Neural cell (in vitro differentiated cells): Measurements from ENCODE around the gene CIBAR2.

ENCODE experiments used
- EP300 ChIP-seq: fragments of 450-650 bp; conservative IDR thresholded peaks from 2 replicates; pipeline ENCODE4 v1.6.1; 2014; ENCODE audit warnings: antibody characterized with exemption, mild to moderate bottlenecking, moderate library complexity; ENCODE audit not compliant: poor library complexity, severe bottlenecking
- EZH2 ChIP-seq: fragments of 200-600, 300-800 bp; shearing (Covaris generic), sonication (generic); IDR thresholded peaks from 2 replicates; pipeline ENCODE4 v1.6.1; 2014; ENCODE audit warnings: antibody characterized with exemption, low read length, borderline replicate concordance, mild to moderate bottlenecking; ENCODE audit not compliant: insufficient read depth, poor library complexity, severe bottlenecking
- MXI1 ChIP-seq: fragments of 450-650 bp; conservative IDR thresholded peaks from 2 replicates; pipeline ENCODE4 v1.6.1; 2014; ENCODE audit warnings: antibody characterized with exemption, mild to moderate bottlenecking; ENCODE audit not compliant: poor library complexity, severe bottlenecking
- POLR2AphosphoS5 ChIP-seq: IDR thresholded peaks from 2 replicates; pipeline ENCODE4 v1.6.1; 2012
- RAD21 ChIP-seq: fragments of 450-650 bp; conservative IDR thresholded peaks from 2 replicates; pipeline ENCODE4 v1.6.1; 2014; ENCODE audit warnings: antibody characterized with exemption, mild to moderate bottlenecking, moderate library complexity
- SMC3 ChIP-seq: fragments of 450-650 bp; conservative IDR thresholded peaks from 2 replicates; pipeline ENCODE4 v1.6.1; 2014; ENCODE audit warnings: antibody characterized with exemption, mild to moderate bottlenecking, moderate library complexity; ENCODE audit not compliant: poor library complexity
- TAF1 ChIP-seq: IDR thresholded peaks from 2 replicates; pipeline ENCODE4 v1.6.1; 2012; ENCODE audit warnings: low read depth
- TF ChIP-seq, protein P1 (sequence below): fragments of 450-650 bp; IDR thresholded peaks from 2 replicates; pipeline ENCODE4 v1.5.1; 2014; ENCODE audit warnings: antibody characterized with exemption, mild to moderate bottlenecking, moderate library complexity; ENCODE audit not compliant: poor library complexity, severe bottlenecking
- TF ChIP-seq, protein P2 (sequence below): IDR thresholded peaks from 2 replicates; pipeline ENCODE4 v1.6.1; 2012; ENCODE audit warnings: borderline replicate concordance

DNA sequence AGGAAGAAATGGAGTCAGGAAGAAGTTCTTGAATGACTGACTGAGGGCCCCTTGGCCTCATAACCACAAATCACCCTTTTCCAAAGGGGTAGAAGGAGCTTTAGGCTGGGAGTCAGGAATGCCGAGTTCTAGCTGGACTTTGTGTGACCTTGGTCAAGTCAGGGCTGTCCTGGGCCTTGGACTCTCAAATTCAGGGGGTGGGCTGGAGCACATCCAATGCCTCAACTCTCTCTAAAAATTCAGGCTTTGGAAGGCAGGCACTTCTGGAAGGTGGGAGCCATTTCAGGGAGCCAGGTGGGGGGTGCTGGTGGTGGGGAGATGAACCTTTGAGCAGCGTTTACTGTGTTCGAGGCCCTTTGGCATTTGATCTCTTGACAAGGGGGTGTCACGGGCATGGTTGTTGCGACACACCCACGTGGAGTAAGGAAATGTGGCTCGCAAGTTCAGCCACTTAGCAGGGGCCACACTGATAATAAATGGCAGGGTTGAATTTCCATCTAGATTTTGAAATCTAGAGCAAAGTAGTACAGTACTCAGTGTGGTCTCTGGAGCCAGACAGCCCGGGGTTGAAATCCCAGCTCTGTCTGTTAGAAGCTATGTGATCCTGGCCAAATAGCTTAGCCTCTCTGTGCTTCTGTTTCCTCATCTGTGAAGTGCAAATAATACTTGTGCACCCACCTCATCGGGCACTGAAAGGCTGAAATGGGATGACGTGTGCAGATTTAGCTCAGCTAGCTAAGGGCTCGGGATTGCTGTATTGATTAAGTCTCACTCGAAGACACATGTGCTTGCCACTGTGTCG, 47.1 kb upstream of the CIBAR2 start:
- no peak for TF ChIP-seq MXI1
- no peak for TF ChIP-seq TAF1
- TF ChIP-seq, protein P1, sequence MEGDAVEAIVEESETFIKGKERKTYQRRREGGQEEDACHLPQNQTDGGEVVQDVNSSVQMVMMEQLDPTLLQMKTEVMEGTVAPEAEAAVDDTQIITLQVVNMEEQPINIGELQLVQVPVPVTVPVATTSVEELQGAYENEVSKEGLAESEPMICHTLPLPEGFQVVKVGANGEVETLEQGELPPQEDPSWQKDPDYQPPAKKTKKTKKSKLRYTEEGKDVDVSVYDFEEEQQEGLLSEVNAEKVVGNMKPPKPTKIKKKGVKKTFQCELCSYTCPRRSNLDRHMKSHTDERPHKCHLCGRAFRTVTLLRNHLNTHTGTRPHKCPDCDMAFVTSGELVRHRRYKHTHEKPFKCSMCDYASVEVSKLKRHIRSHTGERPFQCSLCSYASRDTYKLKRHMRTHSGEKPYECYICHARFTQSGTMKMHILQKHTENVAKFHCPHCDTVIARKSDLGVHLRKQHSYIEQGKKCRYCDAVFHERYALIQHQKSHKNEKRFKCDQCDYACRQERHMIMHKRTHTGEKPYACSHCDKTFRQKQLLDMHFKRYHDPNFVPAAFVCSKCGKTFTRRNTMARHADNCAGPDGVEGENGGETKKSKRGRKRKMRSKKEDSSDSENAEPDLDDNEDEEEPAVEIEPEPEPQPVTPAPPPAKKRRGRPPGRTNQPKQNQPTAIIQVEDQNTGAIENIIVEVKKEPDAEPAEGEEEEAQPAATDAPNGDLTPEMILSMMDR = no peak
- no peak for TF ChIP-seq EZH2
- TF ChIP-seq, protein P2, sequence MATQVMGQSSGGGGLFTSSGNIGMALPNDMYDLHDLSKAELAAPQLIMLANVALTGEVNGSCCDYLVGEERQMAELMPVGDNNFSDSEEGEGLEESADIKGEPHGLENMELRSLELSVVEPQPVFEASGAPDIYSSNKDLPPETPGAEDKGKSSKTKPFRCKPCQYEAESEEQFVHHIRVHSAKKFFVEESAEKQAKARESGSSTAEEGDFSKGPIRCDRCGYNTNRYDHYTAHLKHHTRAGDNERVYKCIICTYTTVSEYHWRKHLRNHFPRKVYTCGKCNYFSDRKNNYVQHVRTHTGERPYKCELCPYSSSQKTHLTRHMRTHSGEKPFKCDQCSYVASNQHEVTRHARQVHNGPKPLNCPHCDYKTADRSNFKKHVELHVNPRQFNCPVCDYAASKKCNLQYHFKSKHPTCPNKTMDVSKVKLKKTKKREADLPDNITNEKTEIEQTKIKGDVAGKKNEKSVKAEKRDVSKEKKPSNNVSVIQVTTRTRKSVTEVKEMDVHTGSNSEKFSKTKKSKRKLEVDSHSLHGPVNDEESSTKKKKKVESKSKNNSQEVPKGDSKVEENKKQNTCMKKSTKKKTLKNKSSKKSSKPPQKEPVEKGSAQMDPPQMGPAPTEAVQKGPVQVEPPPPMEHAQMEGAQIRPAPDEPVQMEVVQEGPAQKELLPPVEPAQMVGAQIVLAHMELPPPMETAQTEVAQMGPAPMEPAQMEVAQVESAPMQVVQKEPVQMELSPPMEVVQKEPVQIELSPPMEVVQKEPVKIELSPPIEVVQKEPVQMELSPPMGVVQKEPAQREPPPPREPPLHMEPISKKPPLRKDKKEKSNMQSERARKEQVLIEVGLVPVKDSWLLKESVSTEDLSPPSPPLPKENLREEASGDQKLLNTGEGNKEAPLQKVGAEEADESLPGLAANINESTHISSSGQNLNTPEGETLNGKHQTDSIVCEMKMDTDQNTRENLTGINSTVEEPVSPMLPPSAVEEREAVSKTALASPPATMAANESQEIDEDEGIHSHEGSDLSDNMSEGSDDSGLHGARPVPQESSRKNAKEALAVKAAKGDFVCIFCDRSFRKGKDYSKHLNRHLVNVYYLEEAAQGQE = no peak
- TF ChIP-seq POLR2AphosphoS5 = no peak
- no peak for TF ChIP-seq EP300
- no peak for TF ChIP-seq SMC3
- no peak for TF ChIP-seq RAD21
